CD4-positive, alpha-beta T cell treated with Interferon alpha-2 for 1 hour (primary cell): Measurements from ENCODE around the gene ACOT8.
"Not testable (repeated sequence)": the region's sequence is repeated elsewhere in the genome, so short reads cannot be mapped to it uniquely, and the experiment has no call there.

Experiments used
- DNase-seq, 2 donors: peaks; one replicate each; pipeline ENCODE4 v3.0.0-alpha.2; 2020 to 2022

ACOT8 gene

DNA sequence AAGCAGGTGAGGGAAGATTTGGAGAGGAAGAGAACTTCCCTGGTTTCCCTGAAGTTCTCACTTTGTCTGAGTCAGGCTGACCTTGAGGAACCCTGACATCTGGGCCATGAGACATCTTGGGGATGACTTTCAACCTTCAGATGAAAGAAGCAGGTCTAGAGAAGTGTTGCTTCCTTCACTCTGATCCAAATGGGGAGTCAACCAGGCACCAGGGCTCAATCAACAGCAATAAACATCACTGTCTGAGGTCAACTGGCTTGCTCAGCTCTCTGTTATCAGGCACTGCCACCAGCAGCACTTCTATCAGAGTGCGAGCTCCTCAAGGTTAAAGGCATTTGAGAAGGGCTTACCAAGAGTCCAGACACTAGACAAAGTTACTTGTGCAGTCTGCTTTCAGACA lies 6.3 kb downstream of the ACOT8 start:
- no peak for DNase-seq

DNA sequence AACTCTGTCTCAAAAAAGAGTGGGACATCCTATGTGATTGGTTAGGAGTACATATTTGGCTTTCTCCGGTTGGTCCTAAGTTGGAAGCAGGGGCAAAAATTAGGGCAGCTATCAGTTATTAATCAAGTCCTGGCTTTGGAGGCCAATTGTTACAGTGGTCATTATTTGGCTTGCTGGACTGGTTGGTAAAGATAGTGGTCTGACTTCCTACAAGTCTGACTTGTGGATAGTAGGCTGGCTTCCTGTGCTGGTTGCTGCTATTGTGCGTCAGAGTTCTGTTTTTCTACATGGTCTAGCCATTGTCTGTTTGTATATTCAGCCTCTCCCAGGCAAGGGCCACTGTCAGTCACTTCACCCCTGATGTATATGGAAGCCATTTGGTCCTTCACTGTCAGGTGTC lies 7.0 kb downstream of the ACOT8 start:
- no peak for DNase-seq

GRCh38 chr20:45848969-45849582 lies 8.1 kb downstream of the ACOT8 start:
- DNase-seq = no peak

- DNase-seq = no peak
Measured at GRCh38 chr20:45848421-45848820, 8.8 kb downstream of the ACOT8 start.

GRCh38 chr20:45845452-45845851 lies 11.7 kb downstream of the ACOT8 start:
- DNase-seq = no peak

DNA sequence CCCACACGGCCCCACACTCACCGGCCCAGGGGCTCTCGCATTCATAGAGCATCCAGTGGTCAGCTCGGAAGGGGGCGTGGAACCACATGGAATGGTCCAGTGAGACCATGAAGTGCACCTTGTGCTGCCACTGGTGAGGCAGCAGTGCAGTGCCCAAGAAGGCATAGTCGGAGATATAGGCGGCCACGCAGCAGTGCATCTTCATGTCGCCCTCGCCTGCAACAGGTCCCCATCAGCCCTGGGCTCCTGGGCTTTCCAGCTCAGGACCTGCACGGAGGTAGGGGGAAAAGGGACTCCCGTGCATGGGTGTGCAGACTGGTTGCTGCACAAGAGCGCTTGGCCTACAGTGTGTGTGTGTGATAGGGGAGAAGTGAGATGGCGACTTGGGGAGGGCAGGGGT lies 13.7 kb downstream of the ACOT8 start:
- DNase-seq = no peak

DNA sequence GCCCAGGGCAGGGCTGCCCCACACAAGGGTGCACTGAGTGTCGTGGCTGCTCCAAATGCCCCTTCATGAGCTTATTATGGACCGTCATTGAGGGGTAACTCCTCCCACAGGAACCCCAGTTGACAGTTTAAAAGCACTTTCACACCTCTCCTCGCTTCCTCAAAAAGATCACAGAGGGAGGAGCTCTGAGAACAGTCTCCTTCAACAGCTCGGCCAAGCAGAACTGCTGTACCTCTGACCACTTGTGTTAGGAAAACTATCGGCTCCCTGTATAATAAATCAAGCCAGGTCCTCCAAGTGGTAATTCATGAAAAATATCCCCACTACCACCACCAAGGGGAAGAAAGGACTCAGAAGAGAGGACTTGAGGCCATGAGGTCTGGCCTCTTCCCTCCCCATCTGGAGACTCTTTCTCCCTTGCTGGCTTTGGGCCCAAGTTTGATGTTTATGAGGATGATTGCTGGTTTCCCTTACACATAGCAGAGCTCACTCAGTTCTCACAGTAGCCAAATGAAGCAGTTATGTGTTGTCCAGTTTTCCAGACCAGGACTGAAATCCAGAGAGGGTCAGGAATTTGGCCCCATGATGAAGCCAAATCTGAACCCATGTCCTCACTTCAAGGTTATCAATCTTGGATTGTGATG lies 14.9 kb downstream of the ACOT8 start:
- peak in 1 of 2 donors; percentile 10 for DNase-seq

GRCh38 chr20:45841407-45842129 lies 15.6 kb downstream of the ACOT8 start:
- DNase-seq = no peak

DNA sequence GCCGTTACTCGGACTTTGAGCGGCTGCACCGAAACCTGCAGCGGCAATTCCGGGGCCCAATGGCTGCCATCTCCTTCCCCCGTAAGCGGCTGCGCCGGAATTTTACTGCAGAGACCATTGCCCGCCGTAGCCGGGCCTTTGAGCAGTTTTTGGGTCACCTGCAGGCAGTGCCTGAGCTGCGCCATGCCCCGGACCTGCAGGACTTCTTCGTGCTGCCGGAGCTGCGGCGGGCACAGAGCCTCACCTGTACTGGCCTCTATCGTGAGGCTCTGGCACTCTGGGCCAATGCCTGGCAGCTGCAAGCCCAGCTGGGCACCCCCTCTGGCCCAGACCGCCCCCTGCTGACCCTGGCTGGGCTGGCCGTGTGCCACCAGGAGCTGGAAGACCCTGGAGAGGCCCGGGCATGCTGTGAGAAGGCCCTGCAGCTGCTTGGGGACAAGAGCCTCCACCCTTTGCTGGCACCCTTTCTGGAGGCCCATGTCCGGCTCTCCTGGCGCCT lies 16.4 kb downstream of the ACOT8 start:
- no peak for DNase-seq

DNA sequence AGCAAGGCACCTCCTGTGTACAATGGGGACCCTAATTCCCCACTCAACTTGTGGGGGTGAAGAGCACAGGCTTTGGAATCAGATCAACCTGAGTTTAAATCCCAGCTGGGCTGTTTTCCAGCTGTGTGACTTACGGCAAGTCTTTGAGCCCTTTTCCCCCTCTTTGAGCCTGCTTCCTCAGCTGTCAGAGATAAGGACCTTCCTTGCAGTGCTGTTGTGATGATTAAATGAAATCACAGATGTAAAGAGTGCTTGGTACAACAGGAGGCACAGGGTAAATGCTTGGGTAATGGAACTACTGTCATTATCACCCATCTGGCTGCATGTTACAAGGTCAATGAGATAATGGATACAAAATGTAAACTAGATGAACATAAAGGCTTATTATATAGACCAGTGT lies 20.4 kb downstream of the ACOT8 start:
- DNase-seq = no peak

DNA sequence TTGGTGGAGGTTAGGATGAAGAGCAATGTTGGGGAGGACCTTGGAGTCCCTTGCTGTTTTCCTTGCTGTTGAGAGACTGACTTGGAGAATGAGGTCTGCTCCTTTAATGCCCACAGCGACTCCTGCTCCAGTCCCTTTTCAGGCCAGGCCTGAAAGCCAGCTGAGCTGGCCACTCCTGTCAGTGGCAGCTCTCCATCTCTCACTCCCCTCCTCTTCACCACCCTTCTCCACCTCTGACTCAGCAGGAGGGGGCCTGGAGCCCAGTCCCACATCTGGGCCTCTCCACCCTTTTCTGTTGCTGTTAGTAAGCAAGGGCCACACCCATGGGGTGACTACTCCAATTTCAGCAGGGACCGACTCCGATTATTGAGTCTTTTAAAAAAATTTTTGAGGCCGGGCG lies 21.4 kb downstream of the ACOT8 start:
- no peak for DNase-seq

- no peak for DNase-seq
Measured at GRCh38 chr20:45835329-45835765, 21.8 kb downstream of the ACOT8 start.

- DNase-seq = no peak
Measured at GRCh38 chr20:45834797-45835161, 22.4 kb downstream of the ACOT8 start.

- peak; percentile 40 to 57 for DNase-seq
Measured at GRCh38 chr20:45833883-45834796, 23.1 kb downstream of the ACOT8 start.

- peak in 1 of 2 donors; percentile 22 for DNase-seq
Measured at GRCh38 chr20:45833030-45833882, 23.9 kb downstream of the ACOT8 start, which contains the start of gene SNX21. Gene SNX21, plus strand, starts transcription at chr20:45833799. Its CDS starts 121 bp downstream, at chr20:45833920.

DNA sequence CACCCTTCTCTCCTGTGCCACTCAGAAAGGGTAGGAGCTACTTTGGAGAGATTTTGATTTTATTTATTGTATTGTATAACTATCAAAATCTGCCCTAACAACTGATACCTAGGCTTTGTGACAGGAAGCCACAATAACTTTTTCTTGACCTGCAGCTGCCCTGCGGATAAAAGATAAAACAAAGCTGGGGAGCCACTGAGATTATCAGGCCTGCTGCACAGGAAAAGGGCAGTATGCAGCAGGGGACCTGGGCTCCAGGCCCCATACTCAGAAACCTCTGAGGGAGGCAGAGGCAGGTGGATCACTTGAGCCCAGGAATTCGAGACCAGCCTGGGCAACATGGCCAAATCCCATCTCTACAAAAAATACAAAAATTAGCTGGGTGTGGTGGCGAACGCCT lies 24.6 kb downstream of the ACOT8 start:
- no peak for DNase-seq

DNA sequence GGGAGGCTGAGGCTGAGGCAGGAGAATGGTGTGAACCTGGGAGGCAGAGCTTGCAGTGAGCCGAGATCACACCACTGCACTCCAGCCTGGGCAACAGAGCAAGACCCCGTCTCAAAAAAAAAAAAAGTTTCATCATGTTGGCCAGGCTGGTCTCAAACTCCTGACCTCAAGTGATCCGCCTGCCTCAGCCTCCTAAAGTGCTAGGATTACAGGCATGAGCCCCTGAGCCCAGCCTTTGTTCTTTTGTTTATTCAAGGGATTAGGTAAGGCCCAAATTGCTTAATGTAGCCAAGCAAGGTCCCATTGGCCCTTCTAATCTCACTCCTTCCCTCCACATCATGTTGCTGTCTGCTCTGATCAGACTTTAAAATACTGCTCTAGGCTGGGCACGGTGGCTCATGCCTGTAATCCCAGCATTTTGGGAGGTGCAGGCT lies 27.5 kb downstream of the ACOT8 start:
- not testable (repeated sequence) for DNase-seq

GRCh38 chr20:45828589-45828988 lies 28.6 kb downstream of the ACOT8 start:
- no peak for DNase-seq

GRCh38 chr20:45827712-45828111 lies 29.5 kb downstream of the ACOT8 start:
- no peak for DNase-seq

DNA sequence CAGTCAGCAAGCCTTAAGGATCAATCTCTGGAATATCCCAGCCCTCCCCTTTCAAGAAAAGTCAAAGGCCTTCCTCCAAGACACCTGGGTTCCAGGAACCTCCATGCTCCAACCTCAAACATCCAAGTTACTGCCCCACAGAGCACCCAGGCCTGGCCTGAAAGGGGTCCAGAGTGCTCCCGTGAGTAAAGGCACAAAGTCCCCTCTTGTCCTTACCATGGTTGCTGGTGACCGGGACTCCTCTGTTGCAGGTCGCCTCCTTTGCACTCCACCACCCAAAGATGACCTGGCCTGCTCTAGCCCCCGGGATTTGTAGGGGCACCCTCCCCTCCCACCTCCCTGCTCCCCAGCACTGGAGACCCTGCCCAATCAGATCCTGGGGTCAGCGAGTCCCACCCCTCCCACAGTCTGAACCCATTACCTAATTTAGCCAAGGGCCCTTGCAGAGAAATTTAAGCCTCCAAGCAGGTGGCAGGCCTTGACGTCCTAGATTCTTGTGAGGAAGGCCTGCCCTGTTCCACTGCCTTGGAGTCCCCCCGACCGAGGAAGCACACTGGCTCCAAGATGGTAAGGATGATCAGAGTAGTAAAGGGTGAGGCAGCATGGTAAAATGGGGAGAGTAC lies 30.1 kb downstream of the ACOT8 start, which contains the start of gene TNNC2:
TNNC2 (minus strand) TSS at position 283 of the 623 bp plus-strand sequence; CDS start at position 219, 64 bp downstream.
- DNase-seq = no peak

- DNase-seq = no peak
Measured at GRCh38 chr20:45826381-45827019, 30.7 kb downstream of the ACOT8 start.
